ENCODE data around the gene PC.
A peak's percentile ranks its signal among the peaks of the same experiment; 100 is the strongest.

The PC gene

GRCh38 chr11:66985508-66986177 is 27.5 kb upstream of the PC start:
- peaks cover 48% of the 10 kb centered on the region for H3K27me3 Mint-ChIP-seq
- DNase-seq (no peak), ATAC-seq (no peak)
- H3K27ac Mint-ChIP-seq, result no peak overlapping the region
- H3K9me3 Mint-ChIP-seq, result no peaks in the 10 kb centered on the region
- H3K4me3 Mint-ChIP-seq, result no peak overlapping the region
- H3K4me1 Mint-ChIP-seq, result peaks cover 25% of the 10 kb centered on the region

GRCh38 chr11:66983275-66983924 is 25.2 kb upstream of the PC start:
- Mint-ChIP-seq H3K27me3 (peaks cover 44% of the 10 kb centered on the region), H3K9me3 (peaks cover 5 to 17% of the 10 kb centered on the region in 2 donors), H3K4me3 (no peak overlapping the region), H3K4me1 (peaks cover 25% of the 10 kb centered on the region), H3K27ac (no peak overlapping the region)
- ATAC-seq, result no peak
- no peak for DNase-seq

GRCh38 chr11:66981976-66982578 is 23.9 kb upstream of the PC start:
- peak; percentile 26 to 38 for DNase-seq
- Mint-ChIP-seq H3K27me3 (peaks cover 40% of the 10 kb centered on the region), H3K4me1 (peaks cover 18% of the 10 kb centered on the region), H3K4me3 (no peak overlapping the region), H3K27ac (no peak overlapping the region), H3K9me3 (peaks cover 5 to 28% of the 10 kb centered on the region in 2 donors)
- ATAC-seq, result peak; percentile 53

- peaks cover 16% of the 10 kb centered on the region for H3K4me1 Mint-ChIP-seq
- DNase-seq (no peak), ATAC-seq (no peak)
- H3K27me3 Mint-ChIP-seq, result peaks cover 35% of the 10 kb centered on the region
- H3K9me3 Mint-ChIP-seq, result peaks cover 5 to 28% of the 10 kb centered on the region in 2 donors
- H3K4me3 Mint-ChIP-seq, result no peak overlapping the region
- no peak overlapping the region for H3K27ac Mint-ChIP-seq
These were observed 21.3 kb upstream of the PC start for GRCh38 chr11:66979336-66979980.

- no peak overlapping the region for H3K4me3 Mint-ChIP-seq
- DNase-seq (no peak), ATAC-seq (no peak)
- no peak overlapping the region for H3K27ac Mint-ChIP-seq
- peaks cover 16% of the 10 kb centered on the region for H3K4me1 Mint-ChIP-seq
- peaks cover 5 to 28% of the 10 kb centered on the region in 2 donors for H3K9me3 Mint-ChIP-seq
- peaks cover 28% of the 10 kb centered on the region for H3K27me3 Mint-ChIP-seq
These were observed 20.5 kb upstream of the PC start for GRCh38 chr11:66978717-66979116.

GRCh38 chr11:66978229-66978628 is 20.0 kb upstream of the PC start:
- DNase-seq (no peak), ATAC-seq (no peak)
- no peak overlapping the region for H3K27ac Mint-ChIP-seq
- peaks cover 26% of the 10 kb centered on the region for H3K27me3 Mint-ChIP-seq
- no peak overlapping the region for H3K4me3 Mint-ChIP-seq
- H3K9me3 Mint-ChIP-seq, result peaks cover 5 to 28% of the 10 kb centered on the region in 2 donors
- H3K4me1 Mint-ChIP-seq, result peaks cover 16% of the 10 kb centered on the region

- H3K4me1 Mint-ChIP-seq, result peaks cover 6% of the 10 kb centered on the region
- ATAC-seq, result no peak
These were observed 18.7 kb upstream of the PC start for GRCh38 chr11:66976925-66977324.

GRCh38 chr11:66976028-66976467 is 17.9 kb upstream of the PC start:
- H3K27ac Mint-ChIP-seq, result peak overlapping the region in 1 of 2 donors; percentile 57
- DNase-seq, result peak in 1 of 2 donors; percentile 20
- no peak overlapping the region for H3K4me3 Mint-ChIP-seq

More at GRCh38 chr11:66976925-66977324, 18.7 kb upstream of the PC start:
- no peak for DNase-seq
- H3K4me3 Mint-ChIP-seq, result no peak overlapping the region
- no peak overlapping the region for H3K27ac Mint-ChIP-seq
- H3K27me3 Mint-ChIP-seq, result peaks cover 17% of the 10 kb centered on the region
- H3K9me3 Mint-ChIP-seq, result peaks cover 5 to 28% of the 10 kb centered on the region in 2 donors

GRCh38 chr11:66975405-66976027 is 17.3 kb upstream of the PC start:
- DNase-seq (no peak), ATAC-seq (no peak)
- peaks cover 8% of the 10 kb centered on the region for H3K4me1 Mint-ChIP-seq
- H3K9me3 Mint-ChIP-seq, result peaks cover 5 to 28% of the 10 kb centered on the region in 2 donors
- no peak overlapping the region for H3K4me3 Mint-ChIP-seq
- H3K27me3 Mint-ChIP-seq, result peaks cover 17% of the 10 kb centered on the region
- peak overlapping the region in 1 of 2 donors; percentile 57 for H3K27ac Mint-ChIP-seq

More at GRCh38 chr11:66976028-66976467, 17.9 kb upstream of the PC start:
- H3K9me3 Mint-ChIP-seq, result peaks cover 5 to 28% of the 10 kb centered on the region in 2 donors
- peak; percentile 64 for ATAC-seq
- peaks cover 2% of the 10 kb centered on the region for H3K4me1 Mint-ChIP-seq
- H3K27me3 Mint-ChIP-seq, result peaks cover 17% of the 10 kb centered on the region

- DNase-seq (no peak), ATAC-seq (no peak)
- no peak within 1 kb of the TSS for H3K4me3 Mint-ChIP-seq
- peaks cover 4 to 25% of the 10 kb centered on the region in 2 donors for H3K9me3 Mint-ChIP-seq
- H3K27me3 Mint-ChIP-seq, result peaks cover 17% of the 10 kb centered on the region
- peak within 1 kb of the TSS in 1 of 2 donors; percentile 57 for H3K27ac Mint-ChIP-seq
- peaks cover 11% of the 10 kb centered on the region for H3K4me1 Mint-ChIP-seq
These were observed 16.7 kb upstream of the PC start, which contains the start of gene C11orf86 for GRCh38 chr11:66974724-66975404. Gene C11orf86, plus strand, starts transcription at chr11:66975304. Its CDS starts 59 bp downstream, at chr11:66975363.

GRCh38 chr11:66973956-66974580 is 15.9 kb upstream of the PC start:
- Mint-ChIP-seq H3K4me1 (peaks cover 11% of the 10 kb centered on the region), H3K9me3 (peaks cover 0 to 17% of the 10 kb centered on the region in 2 donors), H3K27me3 (peaks cover 17% of the 10 kb centered on the region), H3K4me3 (no peak overlapping the region), H3K27ac (no peak overlapping the region)
- ATAC-seq, result no peak
- DNase-seq, result no peak

- ATAC-seq (no peak), DNase-seq (no peak)
- Mint-ChIP-seq H3K4me1 (peaks cover 21% of the 10 kb centered on the region), H3K27me3 (peaks cover 16% of the 10 kb centered on the region), H3K27ac (no peak overlapping the region), H3K9me3 (no peaks in the 10 kb centered on the region), H3K4me3 (no peak overlapping the region)
These were observed 13.3 kb upstream of the PC start for GRCh38 chr11:66971488-66971887.

GRCh38 chr11:66970807-66971442 is 12.7 kb upstream of the PC start:
- peak; percentile 92 for ATAC-seq

GRCh38 chr11:66970371-66970806 is 12.2 kb upstream of the PC start:
- Mint-ChIP-seq H3K27ac (no peak overlapping the region), H3K9me3 (no peaks in the 10 kb centered on the region), H3K4me1 (peaks cover 21% of the 10 kb centered on the region), H3K27me3 (peaks cover 13% of the 10 kb centered on the region), H3K4me3 (no peak overlapping the region)
- DNase-seq, result no peak
- ATAC-seq, result peak; percentile 38

More at GRCh38 chr11:66970807-66971442, 12.7 kb upstream of the PC start:
- peak in 1 of 2 donors; percentile 39 for DNase-seq
- Mint-ChIP-seq H3K4me1 (peaks cover 21% of the 10 kb centered on the region), H3K27me3 (peaks cover 15% of the 10 kb centered on the region), H3K4me3 (peak overlapping the region in 1 of 2 donors; percentile 12), H3K27ac (no peak overlapping the region), H3K9me3 (no peaks in the 10 kb centered on the region)
